KMS-11 (cell line): ENCODE measurements around the gene ADAMTS19.

ENCODE experiments used
- H2AFZ ChIP-seq: fragments of 200-600 bp; sonication (generic); 2 replicates; pipeline ENCODE4 v1.6.1; 2016; ENCODE audit warnings: antibody characterized with exemption, mixed run types, low read depth
- H3K27ac ChIP-seq: fragments of 200-600 bp; sonication (generic); 2 replicates; pipeline ENCODE4 v1.6.1; 2016; ENCODE audit warnings: mild to moderate bottlenecking, mixed run types
- H3K27me3 ChIP-seq: fragments of 200-600 bp; sonication (generic); 2 replicates; pipeline ENCODE4 v1.6.1; 2017; ENCODE audit warnings: mild to moderate bottlenecking, low read depth, mixed run types, moderate library complexity; ENCODE audit not compliant: insufficient read depth
- H3K36me3 ChIP-seq: fragments of 200-600 bp; sonication (generic); 2 replicates; pipeline ENCODE4 v1.6.1; 2017; ENCODE audit warnings: mild to moderate bottlenecking, mixed run types; ENCODE audit not compliant: insufficient read depth
- H3K4me1 ChIP-seq: fragments of 200-600 bp; sonication (generic); 2 replicates; pipeline ENCODE4 v1.6.1; 2016; ENCODE audit warnings: mild to moderate bottlenecking, low read depth, mixed run types; ENCODE audit not compliant: poor library complexity, severe bottlenecking
- H3K4me2 ChIP-seq: fragments of 200-600 bp; sonication (generic); 2 replicates; pipeline ENCODE4 v1.7.0; 2016; ENCODE audit warnings: mild to moderate bottlenecking, mixed run types
- H3K4me3 ChIP-seq: fragments of 200-600 bp; sonication (generic); IDR thresholded peaks from 2 replicates; pipeline ENCODE4 v1.6.1; 2017; ENCODE audit warnings: low read depth, low read length, mixed read lengths; ENCODE audit not compliant: insufficient read depth
- H3K79me2 ChIP-seq: fragments of 200-600 bp; sonication (generic); 2 replicates; pipeline ENCODE4 v1.6.1; 2016; ENCODE audit warnings: low read depth, mixed run types; ENCODE audit not compliant: insufficient read depth
- H3K9ac ChIP-seq: fragments of 200-600 bp; sonication (generic); 2 replicates; pipeline ENCODE4 v1.6.1; 2016; ENCODE audit warnings: mild to moderate bottlenecking, mixed run types
- H4K20me1 ChIP-seq: fragments of 200-600 bp; sonication (generic); 2 replicates; pipeline ENCODE4 v1.6.1; 2016; ENCODE audit warnings: mild to moderate bottlenecking, mixed run types; ENCODE audit not compliant: insufficient read depth
- TF ChIP-seq, protein P1 (sequence below): fragments of 200-600 bp; sonication (generic); conservative IDR thresholded peaks from 2 replicates; pipeline ENCODE4 v1.6.1; 2017; ENCODE audit warnings: low read depth, mild to moderate bottlenecking, antibody characterized with exemption, low read length, moderate library complexity, mixed read lengths

Gene ADAMTS19

DNA sequence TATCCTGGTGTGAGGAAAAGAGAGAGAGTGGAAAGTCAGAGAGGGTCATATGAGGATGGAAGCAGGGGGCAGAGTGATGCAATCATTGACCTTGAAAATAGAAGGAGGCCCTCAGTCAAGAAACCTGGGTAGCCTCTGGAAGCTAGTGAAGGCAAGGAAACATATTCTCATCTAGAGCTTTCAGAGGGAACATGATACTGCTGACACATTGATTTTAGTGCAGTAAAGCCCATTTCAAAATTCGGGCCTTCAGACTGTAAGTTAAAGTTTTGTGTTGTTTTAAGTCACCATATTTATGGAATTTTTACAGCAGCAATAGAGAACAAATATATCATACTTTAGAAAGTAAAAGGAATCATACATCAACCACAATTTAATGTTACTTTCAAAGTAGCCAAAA, 87.0 kb downstream of the ADAMTS19 start:
- Histone ChIP-seq H3K4me3 (no peak overlapping the region), H3K27me3 (no peaks in the 10 kb centered on the region), H3K27ac (no peak overlapping the region), H3K36me3 (no peaks in the 10 kb centered on the region), H3K9ac (no peak overlapping the region), H3K4me2 (no peak overlapping the region), H3K79me2 (no peaks in the 10 kb centered on the region), H2AFZ (no peak overlapping the region), H4K20me1 (no peaks in the 10 kb centered on the region), H3K4me1 (no peaks in the 10 kb centered on the region)
- TF ChIP-seq, protein P1, sequence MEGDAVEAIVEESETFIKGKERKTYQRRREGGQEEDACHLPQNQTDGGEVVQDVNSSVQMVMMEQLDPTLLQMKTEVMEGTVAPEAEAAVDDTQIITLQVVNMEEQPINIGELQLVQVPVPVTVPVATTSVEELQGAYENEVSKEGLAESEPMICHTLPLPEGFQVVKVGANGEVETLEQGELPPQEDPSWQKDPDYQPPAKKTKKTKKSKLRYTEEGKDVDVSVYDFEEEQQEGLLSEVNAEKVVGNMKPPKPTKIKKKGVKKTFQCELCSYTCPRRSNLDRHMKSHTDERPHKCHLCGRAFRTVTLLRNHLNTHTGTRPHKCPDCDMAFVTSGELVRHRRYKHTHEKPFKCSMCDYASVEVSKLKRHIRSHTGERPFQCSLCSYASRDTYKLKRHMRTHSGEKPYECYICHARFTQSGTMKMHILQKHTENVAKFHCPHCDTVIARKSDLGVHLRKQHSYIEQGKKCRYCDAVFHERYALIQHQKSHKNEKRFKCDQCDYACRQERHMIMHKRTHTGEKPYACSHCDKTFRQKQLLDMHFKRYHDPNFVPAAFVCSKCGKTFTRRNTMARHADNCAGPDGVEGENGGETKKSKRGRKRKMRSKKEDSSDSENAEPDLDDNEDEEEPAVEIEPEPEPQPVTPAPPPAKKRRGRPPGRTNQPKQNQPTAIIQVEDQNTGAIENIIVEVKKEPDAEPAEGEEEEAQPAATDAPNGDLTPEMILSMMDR = no peak

DNA sequence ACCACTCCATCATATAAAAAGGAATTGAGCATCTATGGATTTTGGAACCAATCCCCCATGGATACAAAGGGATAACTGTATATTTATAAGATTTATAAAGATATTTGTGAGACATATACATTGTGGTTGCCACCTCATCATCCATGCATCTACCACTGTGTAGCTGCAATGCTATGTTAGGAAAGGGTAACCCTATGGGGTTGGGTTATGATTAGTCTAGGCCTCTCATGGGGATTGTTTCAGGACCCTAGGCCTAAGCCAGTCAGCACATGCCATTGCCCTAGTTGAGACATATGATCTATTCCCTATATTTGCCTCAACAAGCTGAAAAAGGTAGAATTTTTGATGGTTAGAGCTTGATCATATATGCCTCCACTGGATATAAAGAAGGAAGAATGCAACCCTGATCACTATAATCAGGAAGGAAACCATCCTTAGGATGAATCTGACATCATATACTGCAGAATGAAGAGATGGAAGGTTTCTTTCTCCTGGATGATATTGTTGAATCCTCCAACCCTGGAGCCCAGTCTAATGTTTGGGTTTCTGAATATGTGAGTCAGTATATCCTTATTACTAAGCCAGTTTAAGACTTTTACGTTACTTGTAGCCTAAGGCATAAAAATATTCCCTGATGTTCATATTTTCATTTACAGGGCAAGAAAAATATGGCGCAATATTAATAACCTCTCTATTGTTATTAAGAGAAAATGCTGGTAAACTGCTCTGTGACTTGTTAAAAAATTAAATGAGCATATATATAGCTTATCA, 94.2 kb downstream of the ADAMTS19 start:
- H2AFZ ChIP-seq = no peak overlapping the region

DNA sequence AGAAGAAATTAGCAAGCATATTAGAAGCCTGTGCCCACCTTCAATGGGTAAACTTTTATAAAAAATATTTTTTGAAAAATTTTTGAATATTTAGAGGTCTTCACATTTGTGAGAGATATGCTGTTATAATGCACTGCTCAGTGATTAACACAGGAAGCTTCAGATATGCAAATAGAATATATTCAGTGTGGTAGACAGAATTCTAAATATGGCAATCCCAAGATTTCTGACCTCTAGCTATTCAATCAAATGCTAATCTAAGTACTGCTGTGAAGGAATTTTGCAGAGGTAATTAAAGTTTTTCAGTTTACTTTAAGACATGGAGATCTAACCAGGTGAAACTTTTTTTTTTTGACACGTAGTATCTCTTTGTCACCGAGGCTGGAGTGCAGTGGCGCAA, 103.5 kb downstream of the ADAMTS19 start:
- Histone ChIP-seq H3K79me2 (no peaks in the 10 kb centered on the region), H3K4me1 (no peaks in the 10 kb centered on the region), H3K27me3 (no peaks in the 10 kb centered on the region), H3K27ac (no peak overlapping the region), H2AFZ (no peak overlapping the region), H3K4me3 (no peak overlapping the region), H4K20me1 (no peaks in the 10 kb centered on the region), H3K36me3 (no peaks in the 10 kb centered on the region), H3K4me2 (no peak overlapping the region), H3K9ac (no peak overlapping the region)
- TF ChIP-seq, protein P1 = no peak

More for the DNA sequence above, 94.2 kb downstream of the ADAMTS19 start:
- no peak overlapping the region for H3K9ac ChIP-seq
- H3K79me2 ChIP-seq = no peaks in the 10 kb centered on the region
- no peaks in the 10 kb centered on the region for H3K36me3 ChIP-seq
- no peak overlapping the region for H3K27ac ChIP-seq
- no peak overlapping the region for H3K4me3 ChIP-seq
- H3K4me2 ChIP-seq = no peak overlapping the region
- TF ChIP-seq, protein P1 = no peak
- no peaks in the 10 kb centered on the region for H4K20me1 ChIP-seq
- H3K4me1 ChIP-seq = no peaks in the 10 kb centered on the region
- no peaks in the 10 kb centered on the region for H3K27me3 ChIP-seq

DNA sequence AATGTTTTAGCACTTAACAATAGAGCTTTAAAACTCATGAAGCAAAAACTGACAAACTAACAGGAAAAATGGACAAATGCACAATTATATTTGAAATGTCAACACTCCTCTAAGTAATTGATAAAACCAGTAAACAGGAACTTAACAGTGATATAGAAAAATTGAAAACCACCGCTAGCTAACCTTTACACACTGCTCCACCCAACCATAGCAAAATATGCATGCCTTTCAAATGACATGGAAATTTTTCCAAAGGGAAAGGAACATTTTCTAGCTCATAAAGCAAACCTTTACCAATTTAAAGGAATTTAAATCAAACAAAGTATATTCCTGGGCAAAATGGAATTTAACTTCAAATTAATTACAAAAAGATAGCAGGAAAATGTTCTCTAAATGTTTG, 109.2 kb downstream of the ADAMTS19 start:
- Histone ChIP-seq H2AFZ (no peak overlapping the region), H3K27me3 (no peaks in the 10 kb centered on the region), H3K4me2 (no peak overlapping the region), H3K36me3 (no peaks in the 10 kb centered on the region), H3K79me2 (no peaks in the 10 kb centered on the region), H4K20me1 (no peaks in the 10 kb centered on the region), H3K27ac (no peak overlapping the region), H3K4me1 (no peaks in the 10 kb centered on the region), H3K4me3 (no peak overlapping the region), H3K9ac (no peak overlapping the region)
- TF ChIP-seq, protein P1 = no peak
